K562 (cell line): Measurements from ENCODE around the gene IGSF3. TPM values are rescaled to one million over a fixed set of nuclear protein-coding genes. Genes with fewer than 3 reads are reported as not detected.

Experiments
- C11orf30 ChIP-seq: fragments of 450-650 bp; IDR thresholded peaks from 2 replicates; pipeline ENCODE4 v1.6.1; 2016; ENCODE audit warnings: low read depth, mild to moderate bottlenecking
- CAMTA2 ChIP-seq: fragments of 250-450 bp; sonication (Bioruptor Pico); conservative IDR thresholded peaks from 2 replicates; pipeline ENCODE4 v1.5.1; 2022
- ETS2 ChIP-seq: IDR thresholded peaks from 2 replicates; pipeline ENCODE4 v1.6.1; 2016; ENCODE audit warnings: borderline replicate concordance, missing genetic modification characterization, mild to moderate bottlenecking, moderate library complexity, missing compliant biosample characterization; ENCODE audit not compliant: poor library complexity, severe bottlenecking
- JUNB ChIP-seq: fragments of 450-650 bp; formaldehyde crosslinking; conservative IDR thresholded peaks from 2 replicates; pipeline ENCODE4 v1.4.0; 2020; ENCODE audit warnings: mild to moderate bottlenecking
- L3MBTL2 ChIP-seq: fragments of 450-650 bp; IDR thresholded peaks from 2 replicates; pipeline ENCODE4 v1.6.1; 2016; ENCODE audit warnings: mild to moderate bottlenecking, moderate library complexity
- MCM2 ChIP-seq: fragments of 450-650 bp; IDR thresholded peaks from 2 replicates; pipeline ENCODE4 v1.6.1; 2017; ENCODE audit warnings: low read depth, mild to moderate bottlenecking
- SMARCA4 ChIP-seq: fragments of 450-650 bp; IDR thresholded peaks from 2 replicates; pipeline ENCODE4 v1.6.1; 2016
- SREBF1 ChIP-seq: fragments of 150-350 bp; IDR thresholded peaks from 2 replicates; pipeline ENCODE4 v1.6.1; 2014; ENCODE audit warnings: antibody characterized with exemption, low read depth, low read length, borderline replicate concordance
- TSC22D4 ChIP-seq: fragments of 450-650 bp; IDR thresholded peaks from 2 replicates; pipeline ENCODE4 v1.6.1; 2016; ENCODE audit warnings: missing genetic modification characterization, missing biosample characterization, control low read depth
- ZFP1 ChIP-seq: fragments of 450-650 bp; formaldehyde crosslinking; IDR thresholded peaks from 2 replicates; pipeline ENCODE4 v1.4.0; 2020; ENCODE audit warnings: mild to moderate bottlenecking, mixed read lengths
- ZKSCAN8 ChIP-seq: fragments of 200-800 bp; sonication (Bioruptor generic); IDR thresholded peaks from 2 replicates; pipeline ENCODE4 v1.6.1; 2016; ENCODE audit warnings: missing genetic modification characterization, missing compliant biosample characterization
- ZNF668 ChIP-seq: fragments of 250-450 bp; sonication (Bioruptor Pico); IDR thresholded peaks from 2 replicates; pipeline ENCODE4 v1.8.0; 2022; ENCODE audit warnings: mild to moderate bottlenecking, inconsistent platforms
- ZNF766 ChIP-seq: fragments of 200-800 bp; sonication (Bioruptor generic); conservative IDR thresholded peaks from 2 replicates; pipeline ENCODE4 v1.6.1; 2016; ENCODE audit warnings: missing genetic modification characterization, missing compliant biosample characterization
- polyA plus RNA-seq, 8 experiments: library from polyadenylated mRNA; depleted of rRNA in 4 of 8; stranded (reverse) in 5 of 8; unstranded in 3 of 8; fragments of >200 nt; fragmentation: Nextera tagmentation in 2 of 8; fragmentation: Illumina TruSeq in 1 of 8; extraction: Ambion mirVana in 2 of 8; extraction: Trizol in 1 of 8; gene quantifications; 2 replicates each; pipeline versions ENCODE4 v1.2.1 to v1.2.3, GENCODE V29; 2011 to 2014; ENCODE audit warnings: inconsistent platforms in 1 of 8, missing spikeins in 1 of 8
- total RNA-seq, 7 experiments: library from RNA; depleted of rRNA in 6 of 7; stranded (reverse); fragments of >200 nt in 6 of 7; fragmentation: Illumina TruSeq in 2 of 7; extraction: Trizol in 2 of 7; gene quantifications; 2 replicates each; pipeline versions ENCODE4 v1.2.1 to v1.2.3, GENCODE V29; 2011 to 2021; ENCODE audit warnings: low replicate concordance in 1 of 7
- TF ChIP-seq, protein P1 (sequence below): fragments of 250-450 bp; sonication (Bioruptor Pico); IDR thresholded peaks from 2 replicates; pipeline ENCODE4 v1.5.0; 2021
- TF ChIP-seq, protein P2 (sequence below), 2 experiments: fragments of 150-350 bp in 1 of 2; IDR thresholded peaks; 2 replicates each; pipeline ENCODE4 v1.6.1; 2012 to 2016; ENCODE audit warnings: low read depth in 2 of 2, low read length in 2 of 2, mild to moderate bottlenecking in 1 of 2, moderate library complexity in 1 of 2
- TF ChIP-seq, protein P3 (sequence below): IDR thresholded peaks from 2 replicates; pipeline ENCODE4 v1.6.1; 2011; ENCODE audit not compliant: insufficient read length; ENCODE audit errors: extremely low read depth
- TF ChIP-seq, protein P4 (sequence below): sonication (generic); formaldehyde crosslinking; IDR thresholded peaks from 2 replicates; pipeline ENCODE4 v1.8.0; 2023; ENCODE audit warnings: missing genetic modification reagents, mild to moderate bottlenecking, borderline replicate concordance
- TF ChIP-seq, protein P5 (sequence below): sonication (generic); formaldehyde crosslinking; IDR thresholded peaks from 2 replicates; pipeline ENCODE4 v1.8.1; 2023; ENCODE audit warnings: mild to moderate bottlenecking, missing genetic modification reagents, moderate library complexity

The IGSF3 gene
- total and polyA plus RNA-seq, 9 of the 15 experiments (the other 6 are each of a cell fraction or from before 2014, with no cell fraction given), result 1.1 to 15.0 (median 8.3) TPM

DNA sequence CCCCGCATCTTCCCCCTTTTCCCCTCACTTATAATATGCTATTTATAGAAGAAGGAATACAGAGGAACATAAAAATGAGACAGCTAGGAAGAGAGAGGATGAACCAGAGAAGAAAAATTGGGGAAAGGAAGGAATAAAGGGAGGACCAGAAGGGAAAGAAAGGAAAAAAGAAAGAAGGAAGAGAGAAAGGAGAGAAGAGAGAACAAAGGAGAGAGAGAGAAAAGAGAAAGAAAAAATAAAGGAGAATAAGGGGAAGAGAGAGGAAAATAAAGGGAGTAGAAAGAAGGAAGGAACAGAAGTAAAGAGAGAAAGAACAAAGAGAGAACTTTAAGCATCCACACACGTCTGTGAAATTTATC is 11.2 kb upstream of the IGSF3 start (continued):
- TF ChIP-seq JUNB (CRISPR knock-in tag) (no peak), ZNF668 (no peak), C11orf30 (no peak), SREBF1 (no peak), ZKSCAN8 (CRISPR knock-in tag) (no peak), CAMTA2 (CRISPR knock-in tag) (no peak), ZFP1 (CRISPR knock-in tag) (no peak), SMARCA4 (peak; percentile 56), MCM2 (no peak), L3MBTL2 (no peak), TSC22D4 (tag) (no peak), ZNF766 (CRISPR knock-in tag) (no peak), ETS2 (no peak)
- TF ChIP-seq, protein P1, sequence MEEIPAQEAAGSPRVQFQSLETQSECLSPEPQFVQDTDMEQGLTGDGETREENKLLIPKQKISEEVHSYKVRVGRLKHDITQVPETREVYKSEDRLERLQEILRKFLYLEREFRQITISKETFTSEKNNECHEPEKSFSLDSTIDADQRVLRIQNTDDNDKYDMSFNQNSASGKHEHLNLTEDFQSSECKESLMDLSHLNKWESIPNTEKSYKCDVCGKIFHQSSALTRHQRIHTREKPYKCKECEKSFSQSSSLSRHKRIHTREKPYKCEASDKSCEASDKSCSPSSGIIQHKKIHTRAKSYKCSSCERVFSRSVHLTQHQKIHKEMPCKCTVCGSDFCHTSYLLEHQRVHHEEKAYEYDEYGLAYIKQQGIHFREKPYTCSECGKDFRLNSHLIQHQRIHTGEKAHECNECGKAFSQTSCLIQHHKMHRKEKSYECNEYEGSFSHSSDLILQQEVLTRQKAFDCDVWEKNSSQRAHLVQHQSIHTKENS (CRISPR knock-in tag), result no peak
- TF ChIP-seq, protein P2, sequence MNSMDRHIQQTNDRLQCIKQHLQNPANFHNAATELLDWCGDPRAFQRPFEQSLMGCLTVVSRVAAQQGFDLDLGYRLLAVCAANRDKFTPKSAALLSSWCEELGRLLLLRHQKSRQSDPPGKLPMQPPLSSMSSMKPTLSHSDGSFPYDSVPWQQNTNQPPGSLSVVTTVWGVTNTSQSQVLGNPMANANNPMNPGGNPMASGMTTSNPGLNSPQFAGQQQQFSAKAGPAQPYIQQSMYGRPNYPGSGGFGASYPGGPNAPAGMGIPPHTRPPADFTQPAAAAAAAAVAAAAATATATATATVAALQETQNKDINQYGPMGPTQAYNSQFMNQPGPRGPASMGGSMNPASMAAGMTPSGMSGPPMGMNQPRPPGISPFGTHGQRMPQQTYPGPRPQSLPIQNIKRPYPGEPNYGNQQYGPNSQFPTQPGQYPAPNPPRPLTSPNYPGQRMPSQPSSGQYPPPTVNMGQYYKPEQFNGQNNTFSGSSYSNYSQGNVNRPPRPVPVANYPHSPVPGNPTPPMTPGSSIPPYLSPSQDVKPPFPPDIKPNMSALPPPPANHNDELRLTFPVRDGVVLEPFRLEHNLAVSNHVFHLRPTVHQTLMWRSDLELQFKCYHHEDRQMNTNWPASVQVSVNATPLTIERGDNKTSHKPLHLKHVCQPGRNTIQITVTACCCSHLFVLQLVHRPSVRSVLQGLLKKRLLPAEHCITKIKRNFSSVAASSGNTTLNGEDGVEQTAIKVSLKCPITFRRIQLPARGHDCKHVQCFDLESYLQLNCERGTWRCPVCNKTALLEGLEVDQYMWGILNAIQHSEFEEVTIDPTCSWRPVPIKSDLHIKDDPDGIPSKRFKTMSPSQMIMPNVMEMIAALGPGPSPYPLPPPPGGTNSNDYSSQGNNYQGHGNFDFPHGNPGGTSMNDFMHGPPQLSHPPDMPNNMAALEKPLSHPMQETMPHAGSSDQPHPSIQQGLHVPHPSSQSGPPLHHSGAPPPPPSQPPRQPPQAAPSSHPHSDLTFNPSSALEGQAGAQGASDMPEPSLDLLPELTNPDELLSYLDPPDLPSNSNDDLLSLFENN (IDR thresholded peaks at IDR 0.05; ENCODE audit: low read depth in 2 of 2, low read length in 2 of 2), result no peak
- TF ChIP-seq, protein P3, sequence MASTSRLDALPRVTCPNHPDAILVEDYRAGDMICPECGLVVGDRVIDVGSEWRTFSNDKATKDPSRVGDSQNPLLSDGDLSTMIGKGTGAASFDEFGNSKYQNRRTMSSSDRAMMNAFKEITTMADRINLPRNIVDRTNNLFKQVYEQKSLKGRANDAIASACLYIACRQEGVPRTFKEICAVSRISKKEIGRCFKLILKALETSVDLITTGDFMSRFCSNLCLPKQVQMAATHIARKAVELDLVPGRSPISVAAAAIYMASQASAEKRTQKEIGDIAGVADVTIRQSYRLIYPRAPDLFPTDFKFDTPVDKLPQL, result no peak
- TF ChIP-seq, protein P4, sequence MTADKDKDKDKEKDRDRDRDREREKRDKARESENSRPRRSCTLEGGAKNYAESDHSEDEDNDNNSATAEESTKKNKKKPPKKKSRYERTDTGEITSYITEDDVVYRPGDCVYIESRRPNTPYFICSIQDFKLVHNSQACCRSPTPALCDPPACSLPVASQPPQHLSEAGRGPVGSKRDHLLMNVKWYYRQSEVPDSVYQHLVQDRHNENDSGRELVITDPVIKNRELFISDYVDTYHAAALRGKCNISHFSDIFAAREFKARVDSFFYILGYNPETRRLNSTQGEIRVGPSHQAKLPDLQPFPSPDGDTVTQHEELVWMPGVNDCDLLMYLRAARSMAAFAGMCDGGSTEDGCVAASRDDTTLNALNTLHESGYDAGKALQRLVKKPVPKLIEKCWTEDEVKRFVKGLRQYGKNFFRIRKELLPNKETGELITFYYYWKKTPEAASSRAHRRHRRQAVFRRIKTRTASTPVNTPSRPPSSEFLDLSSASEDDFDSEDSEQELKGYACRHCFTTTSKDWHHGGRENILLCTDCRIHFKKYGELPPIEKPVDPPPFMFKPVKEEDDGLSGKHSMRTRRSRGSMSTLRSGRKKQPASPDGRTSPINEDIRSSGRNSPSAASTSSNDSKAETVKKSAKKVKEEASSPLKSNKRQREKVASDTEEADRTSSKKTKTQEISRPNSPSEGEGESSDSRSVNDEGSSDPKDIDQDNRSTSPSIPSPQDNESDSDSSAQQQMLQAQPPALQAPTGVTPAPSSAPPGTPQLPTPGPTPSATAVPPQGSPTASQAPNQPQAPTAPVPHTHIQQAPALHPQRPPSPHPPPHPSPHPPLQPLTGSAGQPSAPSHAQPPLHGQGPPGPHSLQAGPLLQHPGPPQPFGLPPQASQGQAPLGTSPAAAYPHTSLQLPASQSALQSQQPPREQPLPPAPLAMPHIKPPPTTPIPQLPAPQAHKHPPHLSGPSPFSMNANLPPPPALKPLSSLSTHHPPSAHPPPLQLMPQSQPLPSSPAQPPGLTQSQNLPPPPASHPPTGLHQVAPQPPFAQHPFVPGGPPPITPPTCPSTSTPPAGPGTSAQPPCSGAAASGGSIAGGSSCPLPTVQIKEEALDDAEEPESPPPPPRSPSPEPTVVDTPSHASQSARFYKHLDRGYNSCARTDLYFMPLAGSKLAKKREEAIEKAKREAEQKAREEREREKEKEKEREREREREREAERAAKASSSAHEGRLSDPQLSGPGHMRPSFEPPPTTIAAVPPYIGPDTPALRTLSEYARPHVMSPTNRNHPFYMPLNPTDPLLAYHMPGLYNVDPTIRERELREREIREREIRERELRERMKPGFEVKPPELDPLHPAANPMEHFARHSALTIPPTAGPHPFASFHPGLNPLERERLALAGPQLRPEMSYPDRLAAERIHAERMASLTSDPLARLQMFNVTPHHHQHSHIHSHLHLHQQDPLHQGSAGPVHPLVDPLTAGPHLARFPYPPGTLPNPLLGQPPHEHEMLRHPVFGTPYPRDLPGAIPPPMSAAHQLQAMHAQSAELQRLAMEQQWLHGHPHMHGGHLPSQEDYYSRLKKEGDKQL (CRISPR knock-in tag), result no peak
- TF ChIP-seq, protein P5, sequence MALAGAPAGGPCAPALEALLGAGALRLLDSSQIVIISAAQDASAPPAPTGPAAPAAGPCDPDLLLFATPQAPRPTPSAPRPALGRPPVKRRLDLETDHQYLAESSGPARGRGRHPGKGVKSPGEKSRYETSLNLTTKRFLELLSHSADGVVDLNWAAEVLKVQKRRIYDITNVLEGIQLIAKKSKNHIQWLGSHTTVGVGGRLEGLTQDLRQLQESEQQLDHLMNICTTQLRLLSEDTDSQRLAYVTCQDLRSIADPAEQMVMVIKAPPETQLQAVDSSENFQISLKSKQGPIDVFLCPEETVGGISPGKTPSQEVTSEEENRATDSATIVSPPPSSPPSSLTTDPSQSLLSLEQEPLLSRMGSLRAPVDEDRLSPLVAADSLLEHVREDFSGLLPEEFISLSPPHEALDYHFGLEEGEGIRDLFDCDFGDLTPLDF (CRISPR knock-in tag), result no peak
